Measurements from ENCODE around the gene C4B. TPM values are rescaled to one million over a fixed set of nuclear protein-coding genes. Genes with fewer than 3 reads are reported as not detected.

The C4B gene
- total RNA-seq, 1 experiment from 2014 or later, result 6.3 TPM

DNA sequence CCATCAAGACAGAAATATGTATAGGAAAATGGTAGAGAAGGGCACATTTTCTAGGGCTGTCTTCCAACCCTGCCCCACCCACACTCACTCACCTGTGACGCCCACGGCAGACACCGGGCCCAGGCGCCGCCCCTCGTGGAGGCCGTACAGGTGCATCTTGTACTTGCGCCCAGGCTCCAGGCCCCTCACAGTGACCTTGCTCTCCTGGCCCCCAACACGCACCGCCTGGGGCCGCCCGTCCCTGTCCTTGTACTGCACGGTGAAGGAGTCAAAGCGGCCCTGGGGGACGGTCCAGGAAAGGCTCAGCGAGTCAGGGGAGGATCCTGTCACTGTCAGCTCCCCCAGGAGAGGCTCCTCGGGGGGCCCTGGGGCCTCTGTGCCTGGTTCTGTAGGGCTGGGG lies 43.4 kb downstream of the C4B start:
- DNase-seq (ENCODE audit: low read depth, low spot score) (no peak), ATAC-seq (no peak)
- H3K4me1 ChIP-seq (ENCODE audit: control insufficient read depth in 1 of 2, insufficient read depth in 2 of 2, low read length in 2 of 2), result no peaks in the 10 kb centered on the region
- no peaks in the 10 kb centered on the region for H3K9me3 ChIP-seq (ENCODE audit: control insufficient read depth in 1 of 2, insufficient read depth in 1 of 2, low read depth in 1 of 2, low read length in 2 of 2)
- intact Hi-C loops (cut with micrococcal nuclease), result no loop called here
- H3K4me2 ChIP-seq (ENCODE audit: low read length), result no peak overlapping the region
- H4K20me1 ChIP-seq (ENCODE audit: insufficient read depth), result no peaks in the 10 kb centered on the region
- no peak overlapping the region for H3K27ac ChIP-seq (ENCODE audit: low read depth, low read length)
- TF ChIP-seq SRF (IDR thresholded peaks at IDR 0.05; ENCODE audit: low read depth) (no peak), EGR1 (IDR thresholded peaks at IDR 0.05; ENCODE audit: low read depth) (no peak), JUND (IDR thresholded peaks at IDR 0.05) (no peak), SP1 (IDR thresholded peaks at IDR 0.05; ENCODE audit: low read depth) (no peak), RAD21 (IDR thresholded peaks at IDR 0.05; ENCODE audit: low read depth) (no peak), POLR2A (IDR thresholded peaks at IDR 0.05; ENCODE audit: borderline replicate concordance, extremely low read depth, insufficient read depth, insufficient read length) (no peak), CBX3 (IDR thresholded peaks at IDR 0.05; ENCODE audit: low read depth) (no peak), YY1 (IDR thresholded peaks at IDR 0.05; ENCODE audit: extremely low read depth, insufficient replicate concordance, low read depth, low read length) (no peak), ZFX (IDR thresholded peaks at IDR 0.05) (no peak)
- TF ChIP-seq, protein P1, sequence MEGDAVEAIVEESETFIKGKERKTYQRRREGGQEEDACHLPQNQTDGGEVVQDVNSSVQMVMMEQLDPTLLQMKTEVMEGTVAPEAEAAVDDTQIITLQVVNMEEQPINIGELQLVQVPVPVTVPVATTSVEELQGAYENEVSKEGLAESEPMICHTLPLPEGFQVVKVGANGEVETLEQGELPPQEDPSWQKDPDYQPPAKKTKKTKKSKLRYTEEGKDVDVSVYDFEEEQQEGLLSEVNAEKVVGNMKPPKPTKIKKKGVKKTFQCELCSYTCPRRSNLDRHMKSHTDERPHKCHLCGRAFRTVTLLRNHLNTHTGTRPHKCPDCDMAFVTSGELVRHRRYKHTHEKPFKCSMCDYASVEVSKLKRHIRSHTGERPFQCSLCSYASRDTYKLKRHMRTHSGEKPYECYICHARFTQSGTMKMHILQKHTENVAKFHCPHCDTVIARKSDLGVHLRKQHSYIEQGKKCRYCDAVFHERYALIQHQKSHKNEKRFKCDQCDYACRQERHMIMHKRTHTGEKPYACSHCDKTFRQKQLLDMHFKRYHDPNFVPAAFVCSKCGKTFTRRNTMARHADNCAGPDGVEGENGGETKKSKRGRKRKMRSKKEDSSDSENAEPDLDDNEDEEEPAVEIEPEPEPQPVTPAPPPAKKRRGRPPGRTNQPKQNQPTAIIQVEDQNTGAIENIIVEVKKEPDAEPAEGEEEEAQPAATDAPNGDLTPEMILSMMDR (IDR thresholded peaks at IDR 0.05 in 2 of 3, conservative IDR thresholded peaks at IDR 0.05 in 1 of 3; ENCODE audit: borderline replicate concordance in 1 of 3, insufficient read depth in 1 of 3, low read depth in 2 of 3, low read length in 2 of 3), result no peak
- TF ChIP-seq, protein P2, sequence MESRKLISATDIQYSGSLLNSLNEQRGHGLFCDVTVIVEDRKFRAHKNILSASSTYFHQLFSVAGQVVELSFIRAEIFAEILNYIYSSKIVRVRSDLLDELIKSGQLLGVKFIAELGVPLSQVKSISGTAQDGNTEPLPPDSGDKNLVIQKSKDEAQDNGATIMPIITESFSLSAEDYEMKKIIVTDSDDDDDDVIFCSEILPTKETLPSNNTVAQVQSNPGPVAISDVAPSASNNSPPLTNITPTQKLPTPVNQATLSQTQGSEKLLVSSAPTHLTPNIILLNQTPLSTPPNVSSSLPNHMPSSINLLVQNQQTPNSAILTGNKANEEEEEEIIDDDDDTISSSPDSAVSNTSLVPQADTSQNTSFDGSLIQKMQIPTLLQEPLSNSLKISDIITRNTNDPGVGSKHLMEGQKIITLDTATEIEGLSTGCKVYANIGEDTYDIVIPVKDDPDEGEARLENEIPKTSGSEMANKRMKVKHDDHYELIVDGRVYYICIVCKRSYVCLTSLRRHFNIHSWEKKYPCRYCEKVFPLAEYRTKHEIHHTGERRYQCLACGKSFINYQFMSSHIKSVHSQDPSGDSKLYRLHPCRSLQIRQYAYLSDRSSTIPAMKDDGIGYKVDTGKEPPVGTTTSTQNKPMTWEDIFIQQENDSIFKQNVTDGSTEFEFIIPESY (IDR thresholded peaks at IDR 0.05; ENCODE audit: extremely low read depth, insufficient replicate concordance, low read length), result no peak
- TF ChIP-seq, protein P3, sequence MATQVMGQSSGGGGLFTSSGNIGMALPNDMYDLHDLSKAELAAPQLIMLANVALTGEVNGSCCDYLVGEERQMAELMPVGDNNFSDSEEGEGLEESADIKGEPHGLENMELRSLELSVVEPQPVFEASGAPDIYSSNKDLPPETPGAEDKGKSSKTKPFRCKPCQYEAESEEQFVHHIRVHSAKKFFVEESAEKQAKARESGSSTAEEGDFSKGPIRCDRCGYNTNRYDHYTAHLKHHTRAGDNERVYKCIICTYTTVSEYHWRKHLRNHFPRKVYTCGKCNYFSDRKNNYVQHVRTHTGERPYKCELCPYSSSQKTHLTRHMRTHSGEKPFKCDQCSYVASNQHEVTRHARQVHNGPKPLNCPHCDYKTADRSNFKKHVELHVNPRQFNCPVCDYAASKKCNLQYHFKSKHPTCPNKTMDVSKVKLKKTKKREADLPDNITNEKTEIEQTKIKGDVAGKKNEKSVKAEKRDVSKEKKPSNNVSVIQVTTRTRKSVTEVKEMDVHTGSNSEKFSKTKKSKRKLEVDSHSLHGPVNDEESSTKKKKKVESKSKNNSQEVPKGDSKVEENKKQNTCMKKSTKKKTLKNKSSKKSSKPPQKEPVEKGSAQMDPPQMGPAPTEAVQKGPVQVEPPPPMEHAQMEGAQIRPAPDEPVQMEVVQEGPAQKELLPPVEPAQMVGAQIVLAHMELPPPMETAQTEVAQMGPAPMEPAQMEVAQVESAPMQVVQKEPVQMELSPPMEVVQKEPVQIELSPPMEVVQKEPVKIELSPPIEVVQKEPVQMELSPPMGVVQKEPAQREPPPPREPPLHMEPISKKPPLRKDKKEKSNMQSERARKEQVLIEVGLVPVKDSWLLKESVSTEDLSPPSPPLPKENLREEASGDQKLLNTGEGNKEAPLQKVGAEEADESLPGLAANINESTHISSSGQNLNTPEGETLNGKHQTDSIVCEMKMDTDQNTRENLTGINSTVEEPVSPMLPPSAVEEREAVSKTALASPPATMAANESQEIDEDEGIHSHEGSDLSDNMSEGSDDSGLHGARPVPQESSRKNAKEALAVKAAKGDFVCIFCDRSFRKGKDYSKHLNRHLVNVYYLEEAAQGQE (IDR thresholded peaks at IDR 0.05; ENCODE audit: low read depth), result no peak
- H3K4me3 ChIP-seq (replicated peaks in 1 of 2; ENCODE audit: low read depth in 1 of 2, low read length in 2 of 2), result no peak overlapping the region
- no peaks in the 10 kb centered on the region for H3K36me3 ChIP-seq (ENCODE audit: control insufficient read depth in 1 of 2, insufficient read depth in 2 of 2, low read length in 2 of 2)
- H3K27me3 ChIP-seq (ENCODE audit: insufficient read depth, low read length), result no peaks in the 10 kb centered on the region
- ChIA-PET POLR2A (no interaction called here), RAD21 (ENCODE audit: low non-redundant PET in 1 of 2, low total read pairs in 2 of 2, uncharacterized antibody in 2 of 2, unreplicated experiment in 2 of 2) (no interaction called here), CTCF (no interaction called here)
- BruUV-seq (replicated peaks), result no TSS peak
- H3K9me2 ChIP-seq (ENCODE audit: insufficient read depth), result no peaks in the 10 kb centered on the region
- H2AFZ ChIP-seq (ENCODE audit: low read depth, low read length, poor library complexity, severe bottlenecking), result no peak overlapping the region
- no peaks in the 10 kb centered on the region for H3K79me2 ChIP-seq (ENCODE audit: insufficient read depth, low read length)
- H3K9ac ChIP-seq (ENCODE audit: low read length), result no peak overlapping the region

All from HCT116 (cell line).